Naive B cell (primary cell): Measurements from ENCODE around the gene FAM120B. TPM values are rescaled to one million over a fixed set of nuclear protein-coding genes. Genes with fewer than 3 reads are reported as not detected.
A peak's percentile ranks its signal among the peaks of the same experiment; 100 is the strongest.

ENCODE experiments used
- ATAC-seq, 2 donors: fragments of 150-1000 bp; cut with Tn5 transposase; 2 replicates each; pipeline ENCODE4 v1.10.0; 2021; ENCODE audit warnings: low read depth in 2 of 2, mild to moderate bottlenecking in 2 of 2, moderate library complexity in 2 of 2
- DNase-seq: peaks from one replicate; pipeline ENCODE4 v3.0.0; 2022
- H3K27ac Mint-ChIP-seq, 6 donors: one replicate each; pipeline ENCODE4 v1.8.0; 2020 to 2022; ENCODE audit warnings: mild to moderate bottlenecking in 6 of 6, mixed read lengths in 6 of 6, moderate library complexity in 5 of 6, inconsistent platforms in 2 of 6
- H3K27me3 Mint-ChIP-seq, 3 donors: one replicate each; pipeline ENCODE4 v1.8.0; 2021 to 2022; ENCODE audit warnings: mixed read lengths in 3 of 3, mild to moderate bottlenecking in 1 of 3
- H3K36me3 Mint-ChIP-seq, 2 donors: one replicate each; pipeline ENCODE4 v1.8.0; 2020 to 2022; ENCODE audit warnings: mixed read lengths in 2 of 2, inconsistent platforms in 1 of 2, mild to moderate bottlenecking in 1 of 2
- H3K4me1 Mint-ChIP-seq, 3 donors: one replicate each; pipeline ENCODE4 v1.8.0; 2020 to 2022; ENCODE audit warnings: mixed read lengths in 3 of 3, inconsistent platforms in 1 of 3, mild to moderate bottlenecking in 1 of 3, moderate library complexity in 1 of 3
- H3K4me3 Mint-ChIP-seq, 8 donors: one replicate each; pipeline ENCODE4 v1.8.0; 2020 to 2022; ENCODE audit warnings: mild to moderate bottlenecking in 8 of 8, mixed read lengths in 8 of 8, moderate library complexity in 8 of 8, inconsistent platforms in 2 of 8
- H3K9me3 Mint-ChIP-seq, 7 donors: one replicate each; pipeline ENCODE4 v1.8.0; 2020 to 2022; ENCODE audit warnings: mixed read lengths in 7 of 7, mild to moderate bottlenecking in 5 of 7, inconsistent platforms in 2 of 7, moderate library complexity in 1 of 7
- polyA plus RNA-seq, 6 donors: library from polyadenylated mRNA; unstranded; fragments of 300-500 nt; fragmentation: Illumina TruSeq; gene quantifications; one replicate each; pipeline ENCODE4 v1.2.3, GENCODE V29; 2021; ENCODE audit warnings: low read depth in 6 of 6

FAM120B gene
- polyA plus RNA-seq, 6 donors from 2014 or later = 8.3 to 35.2 (median 27.5) TPM

DNA sequence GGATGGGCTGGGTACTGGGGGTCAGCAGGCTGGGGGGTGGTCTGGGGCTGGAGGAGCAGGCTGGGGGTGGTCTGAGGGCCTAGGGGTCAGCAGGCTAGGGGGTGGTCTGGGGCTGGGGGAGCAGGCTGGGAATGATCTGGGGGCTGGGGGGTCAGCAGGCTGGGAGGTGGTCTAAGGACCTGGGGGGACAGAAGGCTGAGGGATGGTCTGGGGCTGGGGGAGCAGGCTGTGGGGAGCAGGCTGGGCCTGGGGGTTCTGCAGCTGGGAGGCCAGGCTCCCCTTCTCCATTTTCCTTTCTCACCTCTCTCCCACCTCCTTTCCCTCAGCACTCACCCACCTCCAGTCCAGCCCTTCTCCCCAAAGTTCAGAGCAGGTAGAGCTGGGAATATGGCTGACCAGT is 132.3 kb downstream of the FAM120B start:
- Mint-ChIP-seq H3K4me3 (peak overlapping the region in 2 of 8 donors; percentile 33 to 40), H3K27ac (peak overlapping the region in 1 of 6 donors; percentile 61), H3K4me1 (peaks cover 7 to 12% (median 7%) of the 10 kb centered on the region in 3 donors)

DNA sequence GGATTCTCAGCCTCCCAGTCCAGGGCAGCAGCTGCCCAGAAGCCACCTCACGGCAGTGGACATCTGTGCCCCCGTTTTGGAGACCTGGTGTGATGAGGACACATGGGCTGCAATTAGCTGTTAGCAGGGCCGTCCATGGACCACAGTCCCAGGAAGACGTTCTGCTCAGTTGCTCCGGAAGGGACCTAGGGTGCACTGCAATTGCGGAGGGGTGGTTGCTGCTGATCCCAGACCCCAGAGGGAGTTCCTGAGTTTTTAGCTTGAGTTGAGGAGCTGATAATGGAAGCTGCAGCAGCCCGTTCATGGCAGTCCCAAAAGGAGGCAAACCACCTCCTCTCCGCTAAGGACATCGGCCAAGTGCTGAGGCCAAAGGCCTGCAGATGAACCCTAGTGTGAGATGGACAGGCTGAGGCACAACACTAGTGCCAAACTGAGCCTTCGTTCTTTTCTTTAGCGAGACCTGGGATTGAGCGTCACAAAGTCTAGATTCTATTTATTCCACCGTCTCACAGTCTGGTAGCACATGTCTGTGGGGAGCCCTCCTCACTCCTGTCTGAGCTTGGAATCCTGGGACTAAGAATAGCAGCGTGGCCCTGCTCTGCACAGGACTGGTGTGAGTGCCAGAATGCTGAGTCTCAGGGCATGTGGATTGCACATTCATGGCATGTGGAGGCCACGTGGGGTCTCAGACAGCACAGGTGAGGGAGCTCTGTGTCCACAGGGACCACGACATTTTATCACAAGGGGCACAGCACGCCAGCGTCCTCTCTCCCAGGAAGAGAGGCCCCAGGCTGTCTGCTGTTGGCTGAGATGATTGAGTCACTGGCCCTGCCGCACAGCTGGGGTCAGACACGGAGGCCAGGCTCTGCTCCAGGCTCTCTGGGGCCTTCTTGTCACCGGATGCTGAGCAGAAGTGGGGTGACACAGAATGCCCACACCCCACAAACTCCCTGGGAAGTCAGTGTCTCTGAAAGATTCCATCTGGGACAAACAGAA is 133.1 kb downstream of the FAM120B start:
- peaks cover 0 to 12% of the 10 kb centered on the region in 2 donors for H3K36me3 Mint-ChIP-seq
- ATAC-seq = no peak
- DNase-seq = no peak
- H3K4me3 Mint-ChIP-seq = peak overlapping the region in 4 of 8 donors; percentile 33 to 45 (median 40)
- H3K27me3 Mint-ChIP-seq = peaks cover 0 to 5% (median 3%) of the 10 kb centered on the region in 3 donors
- H3K27ac Mint-ChIP-seq = peak overlapping the region in 2 of 6 donors; percentile 75 to 78
- peaks cover 2 to 18% (median 12%) of the 10 kb centered on the region in 7 donors for H3K9me3 Mint-ChIP-seq
- H3K4me1 Mint-ChIP-seq = peaks cover 7 to 12% (median 7%) of the 10 kb centered on the region in 3 donors

More for the DNA sequence above, 132.3 kb downstream of the FAM120B start:
- Mint-ChIP-seq H3K9me3 (peaks cover 2 to 18% (median 12%) of the 10 kb centered on the region in 7 donors), H3K27me3 (peaks cover 0 to 5% (median 3%) of the 10 kb centered on the region in 3 donors), H3K36me3 (peaks cover 0 to 12% of the 10 kb centered on the region in 2 donors)
- ATAC-seq = no peak
- DNase-seq = no peak

DNA sequence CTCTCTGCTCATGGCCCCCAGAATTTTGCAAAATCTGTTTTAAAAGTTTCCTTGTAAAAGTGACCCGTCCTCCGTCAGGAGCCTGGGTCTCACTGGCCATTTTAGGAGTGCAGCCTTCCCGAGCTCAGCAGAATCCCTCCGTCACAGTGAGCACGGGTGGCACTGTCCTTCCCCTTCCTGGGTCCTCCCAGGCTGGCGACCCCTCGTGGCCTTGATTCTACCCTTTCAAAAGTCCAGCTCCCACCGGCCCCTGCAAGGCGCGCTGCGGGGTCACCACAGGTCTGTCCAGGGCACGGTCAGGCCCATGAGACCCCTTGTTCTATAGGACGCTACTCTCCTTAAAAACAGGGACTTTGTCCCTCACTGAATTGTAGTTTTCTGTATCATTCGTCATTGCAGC is 133.9 kb downstream of the FAM120B start:
- H3K36me3 Mint-ChIP-seq = peaks cover 0 to 12% of the 10 kb centered on the region in 2 donors
- H3K9me3 Mint-ChIP-seq = peaks cover 2 to 16% (median 12%) of the 10 kb centered on the region in 7 donors
- no peak for DNase-seq
- H3K4me3 Mint-ChIP-seq = peak overlapping the region in 2 of 8 donors; percentile 27 to 35
- H3K27me3 Mint-ChIP-seq = peaks cover 0 to 5% (median 3%) of the 10 kb centered on the region in 3 donors
- H3K27ac Mint-ChIP-seq = peak overlapping the region in 2 of 6 donors; percentile 2 to 78
- H3K4me1 Mint-ChIP-seq = peaks cover 7 to 12% (median 7%) of the 10 kb centered on the region in 3 donors
- no peak for ATAC-seq

DNA sequence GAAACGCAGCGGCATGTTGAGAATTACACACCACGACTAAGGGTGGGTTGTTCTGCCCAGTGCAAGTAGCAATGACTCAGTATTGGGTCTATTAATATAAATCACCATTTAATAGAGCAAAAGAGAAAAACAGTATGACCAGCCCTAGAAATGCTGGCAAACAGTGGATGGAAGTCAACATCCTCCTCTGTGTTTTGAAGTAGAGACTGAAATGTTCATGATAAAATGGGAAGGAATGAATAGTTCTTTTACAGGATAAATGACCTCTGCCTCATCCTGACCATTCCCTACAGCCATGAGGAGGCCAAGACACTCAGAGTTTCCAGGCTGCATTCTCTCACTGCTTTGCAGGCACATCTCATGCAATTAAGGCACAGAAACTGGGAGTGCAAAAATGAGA is 134.8 kb downstream of the FAM120B start:
- Mint-ChIP-seq H3K9me3 (peaks cover 2 to 8% (median 4%) of the 10 kb centered on the region in 7 donors), H3K27me3 (peaks cover 0 to 5% (median 3%) of the 10 kb centered on the region in 3 donors), H3K4me3 (no peak overlapping the region), H3K4me1 (peaks cover 7 to 12% (median 7%) of the 10 kb centered on the region in 3 donors), H3K27ac (peak overlapping the region in 2 of 6 donors; percentile 15 to 84), H3K36me3 (peaks cover 0 to 8% of the 10 kb centered on the region in 2 donors)
- no peak for DNase-seq
- ATAC-seq = no peak

DNA sequence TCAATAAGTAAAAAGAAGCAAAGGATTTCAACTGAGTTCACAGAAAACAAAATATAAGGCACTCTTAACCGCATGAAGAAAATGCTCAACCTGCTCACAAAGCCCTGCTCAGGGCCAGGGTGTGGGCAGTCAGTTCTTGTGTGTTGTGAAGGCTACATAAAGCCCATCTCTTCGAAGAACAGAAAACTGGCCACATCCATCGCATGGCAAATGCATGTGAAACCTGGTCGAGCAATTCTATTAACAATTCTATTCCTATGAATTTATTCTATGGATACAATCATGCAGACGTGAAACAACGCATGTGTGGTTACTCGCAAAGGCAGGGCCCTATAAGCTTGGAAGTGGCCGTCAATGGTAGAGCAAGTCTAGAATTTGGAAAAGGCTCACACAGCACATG is 136.0 kb downstream of the FAM120B start:
- H3K4me3 Mint-ChIP-seq = no peak overlapping the region
- no peak overlapping the region for H3K27ac Mint-ChIP-seq
- peaks cover 3 to 15% (median 10%) of the 10 kb centered on the region in 3 donors for H3K27me3 Mint-ChIP-seq
- DNase-seq (no peak), ATAC-seq (no peak)
- no peaks in the 10 kb centered on the region for H3K9me3 Mint-ChIP-seq
- no peaks in the 10 kb centered on the region for H3K36me3 Mint-ChIP-seq
- peaks cover 7 to 12% (median 7%) of the 10 kb centered on the region in 3 donors for H3K4me1 Mint-ChIP-seq

DNA sequence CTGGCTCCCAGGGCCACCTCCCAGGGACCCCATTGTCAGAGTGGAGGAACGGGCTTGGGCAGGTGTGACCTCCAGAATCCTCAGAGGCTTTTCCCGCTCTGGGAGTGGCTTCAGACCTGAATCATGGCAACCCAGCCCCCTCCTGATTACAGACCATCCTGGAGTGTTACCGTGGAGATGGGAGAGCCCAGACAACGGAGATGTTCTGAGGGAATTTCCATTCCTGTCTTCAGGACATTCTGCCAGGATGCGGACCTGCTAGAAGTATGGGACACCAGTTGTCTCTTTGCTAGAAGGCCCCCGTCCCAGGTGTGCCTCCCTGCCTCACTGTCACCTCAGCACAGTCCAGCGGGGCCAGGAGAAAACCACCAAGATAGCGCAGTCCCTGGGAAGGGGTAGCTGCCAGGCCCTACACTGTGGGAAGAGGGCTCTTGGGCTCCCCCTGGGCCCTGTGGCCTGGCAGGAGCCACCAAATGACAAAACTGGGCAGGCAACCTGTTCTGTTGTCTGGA is 136.6 kb downstream of the FAM120B start:
- DNase-seq (no peak), ATAC-seq (no peak)
- no peak overlapping the region for H3K27ac Mint-ChIP-seq
- peaks cover 2 to 7% (median 3%) of the 10 kb centered on the region in 3 donors for H3K4me1 Mint-ChIP-seq
- H3K36me3 Mint-ChIP-seq = no peaks in the 10 kb centered on the region
- no peaks in the 10 kb centered on the region for H3K9me3 Mint-ChIP-seq
- H3K27me3 Mint-ChIP-seq = peaks cover 0 to 17% (median 10%) of the 10 kb centered on the region in 3 donors
- no peak overlapping the region for H3K4me3 Mint-ChIP-seq

DNA sequence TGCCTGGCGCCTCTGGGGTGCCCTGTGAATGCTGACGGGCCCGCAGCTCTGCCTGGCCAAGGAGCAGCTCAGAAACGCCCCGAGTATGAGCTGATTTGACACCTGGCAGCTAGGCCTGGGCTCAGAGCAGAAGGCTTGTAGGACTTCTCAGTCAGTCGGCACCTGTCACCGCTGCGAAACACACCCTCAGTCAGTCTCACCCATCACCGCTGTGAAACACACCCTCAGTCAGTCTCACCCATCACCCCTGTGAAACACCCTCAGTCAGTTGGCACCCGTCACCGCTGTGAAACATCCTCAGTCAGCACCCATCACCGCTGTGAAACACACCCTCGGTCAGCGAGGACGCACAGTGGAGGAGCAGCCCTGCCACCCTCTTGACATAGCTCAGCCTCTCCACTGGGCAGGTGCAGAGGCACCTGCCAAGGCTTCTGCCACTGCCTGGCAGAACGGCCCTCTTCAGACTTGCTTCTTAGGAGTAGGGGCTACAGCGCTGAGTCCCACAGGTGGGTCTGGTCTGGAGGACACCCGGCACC is 137.6 kb downstream of the FAM120B start:
- Mint-ChIP-seq H3K4me1 (no peaks in the 10 kb centered on the region), H3K9me3 (no peaks in the 10 kb centered on the region), H3K4me3 (no peak overlapping the region), H3K36me3 (no peaks in the 10 kb centered on the region), H3K27ac (peak overlapping the region in 1 of 6 donors; percentile 54), H3K27me3 (peaks cover 0 to 17% (median 10%) of the 10 kb centered on the region in 3 donors)
- DNase-seq = no peak
- no peak for ATAC-seq

DNA sequence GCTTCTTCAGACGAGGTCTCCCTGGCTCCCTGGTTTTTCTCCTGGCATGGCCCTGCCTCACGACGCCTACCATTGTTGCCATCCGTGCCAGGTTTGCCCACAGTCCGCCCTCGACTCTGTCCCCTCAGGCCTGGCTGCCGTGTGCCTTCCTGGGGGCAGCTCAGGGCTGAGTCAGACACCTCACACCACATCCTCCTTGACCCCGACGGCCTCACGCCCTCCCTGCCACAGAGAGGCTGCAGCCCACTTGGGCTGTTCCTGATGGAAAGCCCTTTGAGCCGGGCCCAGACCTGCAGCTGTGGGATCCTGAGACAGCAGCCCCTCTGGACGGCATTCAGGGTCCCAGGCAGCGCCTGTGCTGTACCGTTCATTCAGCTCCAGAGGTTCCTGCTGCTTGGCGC is 138.3 kb downstream of the FAM120B start:
- Mint-ChIP-seq H3K9me3 (no peaks in the 10 kb centered on the region), H3K27ac (no peak overlapping the region)

DNA sequence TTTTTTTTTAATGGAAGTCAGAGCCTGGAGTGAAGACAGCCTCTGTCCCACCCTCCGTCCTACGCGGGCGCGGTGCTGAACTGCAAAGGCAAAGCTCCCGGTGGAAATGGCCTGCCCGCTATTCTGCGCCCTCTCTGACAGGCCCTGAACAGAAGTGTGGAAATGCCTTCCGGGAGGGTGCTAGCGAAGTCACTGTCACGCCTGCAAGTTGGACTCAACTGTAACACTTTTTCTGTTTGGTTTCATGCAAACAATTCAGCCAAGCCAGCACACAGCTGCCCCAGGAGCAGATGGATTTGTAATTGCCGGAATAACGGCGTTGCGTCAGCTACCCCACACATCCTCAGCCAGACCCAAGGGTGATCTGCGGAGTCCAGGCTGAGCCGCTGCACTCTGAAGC is 138.9 kb downstream of the FAM120B start:
- H3K36me3 Mint-ChIP-seq = no peaks in the 10 kb centered on the region
- no peak overlapping the region for H3K27ac Mint-ChIP-seq
- H3K4me1 Mint-ChIP-seq = no peaks in the 10 kb centered on the region
- no peak overlapping the region for H3K4me3 Mint-ChIP-seq
- no peaks in the 10 kb centered on the region for H3K9me3 Mint-ChIP-seq
- ATAC-seq = no peak
- no peak for DNase-seq
- peaks cover 0 to 15% (median 10%) of the 10 kb centered on the region in 3 donors for H3K27me3 Mint-ChIP-seq

More for the DNA sequence above, 138.3 kb downstream of the FAM120B start:
- no peak for ATAC-seq
- Mint-ChIP-seq H3K36me3 (no peaks in the 10 kb centered on the region), H3K4me1 (no peaks in the 10 kb centered on the region), H3K27me3 (peaks cover 0 to 17% (median 10%) of the 10 kb centered on the region in 3 donors), H3K4me3 (no peak overlapping the region)
- DNase-seq = no peak

DNA sequence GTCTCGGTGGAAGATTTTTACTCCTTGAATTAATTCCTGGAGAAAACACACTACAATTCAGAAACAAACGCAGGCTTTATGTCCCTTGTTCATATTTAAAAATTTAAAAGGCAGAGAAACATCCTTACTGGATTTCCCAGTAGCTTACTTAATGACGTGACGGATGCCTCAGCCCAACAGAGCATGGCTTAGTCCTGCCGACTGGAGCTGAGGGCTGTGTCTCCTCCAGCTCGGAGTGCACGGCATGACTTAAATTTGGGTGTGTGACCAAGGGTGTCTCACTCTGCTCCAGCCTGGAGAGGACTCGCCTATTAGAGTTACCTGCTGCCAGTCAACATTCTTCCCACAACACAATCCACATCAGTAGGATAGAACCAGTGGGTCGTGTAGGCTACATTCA is 139.4 kb downstream of the FAM120B start:
- H3K4me1 Mint-ChIP-seq = no peaks in the 10 kb centered on the region

DNA sequence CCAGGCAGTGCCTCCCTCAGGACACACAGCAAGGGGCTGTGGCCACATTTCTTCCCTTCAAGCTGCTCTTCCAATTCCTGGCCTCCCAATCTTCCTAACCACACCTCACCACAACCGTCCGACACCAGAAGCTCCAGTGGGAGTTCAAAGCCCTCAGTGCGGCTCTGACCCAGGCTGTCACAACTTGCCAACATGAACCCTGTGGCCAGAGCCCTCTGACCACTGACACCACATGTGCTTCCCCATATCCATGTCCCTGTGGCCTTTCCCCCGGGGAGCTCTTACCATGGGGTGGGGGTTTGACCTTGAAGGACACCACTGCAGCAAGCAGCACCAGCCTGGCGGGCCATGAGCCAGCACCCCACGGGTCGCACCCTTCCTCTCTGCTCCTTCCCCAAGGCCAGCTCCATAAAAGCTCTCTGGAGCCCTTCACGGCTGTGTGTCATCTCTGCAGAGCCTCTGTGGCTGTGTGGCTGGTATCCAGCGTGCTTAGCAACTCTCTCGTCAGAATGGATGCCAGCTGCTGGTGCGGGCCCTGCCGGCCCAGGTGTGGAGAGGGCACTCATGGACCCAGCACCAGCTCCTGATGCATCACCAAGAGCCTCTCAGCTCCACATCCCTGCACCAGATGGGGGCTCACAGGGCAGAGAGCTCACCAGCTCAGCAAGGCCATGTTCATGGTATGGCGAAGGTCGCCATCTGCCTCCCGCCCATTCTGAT is 140.4 kb downstream of the FAM120B start:
- Mint-ChIP-seq H3K9me3 (no peaks in the 10 kb centered on the region), H3K4me3 (no peak overlapping the region), H3K36me3 (no peaks in the 10 kb centered on the region), H3K4me1 (no peaks in the 10 kb centered on the region), H3K27me3 (peaks cover 0 to 12% (median 10%) of the 10 kb centered on the region in 3 donors), H3K27ac (peak overlapping the region in 1 of 6 donors; percentile 38)
- no peak for DNase-seq
- ATAC-seq = no peak

More for the DNA sequence above, 139.4 kb downstream of the FAM120B start:
- Mint-ChIP-seq H3K36me3 (no peaks in the 10 kb centered on the region), H3K27ac (no peak overlapping the region), H3K9me3 (no peaks in the 10 kb centered on the region), H3K4me3 (no peak overlapping the region), H3K27me3 (peaks cover 0 to 12% (median 10%) of the 10 kb centered on the region in 3 donors)
- ATAC-seq (no peak), DNase-seq (no peak)

DNA sequence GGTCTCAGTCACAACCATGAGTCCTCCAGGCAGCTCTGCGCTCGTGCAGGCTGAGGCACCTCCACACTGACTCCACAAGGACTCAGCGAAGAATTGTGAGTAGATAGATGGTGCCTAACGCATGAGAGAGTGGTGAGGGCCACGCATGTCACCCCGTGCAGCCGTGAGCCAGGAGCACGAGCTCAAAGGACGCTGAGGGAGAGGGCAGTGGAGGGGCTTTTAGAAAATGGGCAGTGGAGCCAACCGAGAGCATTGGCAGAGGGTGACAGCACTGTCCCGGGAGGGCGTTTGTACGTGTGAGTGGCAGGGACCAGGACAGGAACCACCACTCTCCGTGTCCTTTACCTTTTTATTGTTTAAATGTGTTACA is 141.0 kb downstream of the FAM120B start:
- ATAC-seq (no peak), DNase-seq (no peak)
- Mint-ChIP-seq H3K9me3 (peaks cover 0 to under 1% (median 0%) of the 10 kb centered on the region in 7 donors), H3K36me3 (no peaks in the 10 kb centered on the region), H3K4me3 (no peak overlapping the region), H3K4me1 (no peaks in the 10 kb centered on the region), H3K27ac (no peak overlapping the region), H3K27me3 (peaks cover 0 to 12% (median 10%) of the 10 kb centered on the region in 3 donors)

DNA sequence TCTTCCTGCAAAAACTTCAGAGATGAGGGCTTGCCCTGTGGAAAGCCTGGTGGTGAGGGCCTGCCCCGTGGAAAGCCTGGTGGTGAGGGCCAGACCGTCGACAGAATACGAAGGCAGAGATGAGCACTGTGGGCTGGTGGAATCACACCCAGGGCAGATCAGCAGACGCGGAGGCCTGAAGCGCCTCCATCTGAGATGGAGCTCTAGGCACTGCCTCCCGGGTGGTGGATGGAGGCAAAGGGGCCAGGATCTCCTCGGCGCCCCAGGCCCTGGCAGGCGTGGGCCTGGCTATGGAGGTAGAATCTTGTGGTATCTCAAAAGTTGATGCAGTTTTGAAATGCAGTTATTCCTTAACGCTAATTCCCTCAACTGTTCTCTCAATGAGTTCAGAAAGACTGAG is 141.8 kb downstream of the FAM120B start:
- no peak for ATAC-seq
- Mint-ChIP-seq H3K27me3 (peaks cover 0 to 12% (median 10%) of the 10 kb centered on the region in 3 donors), H3K9me3 (peaks cover 0 to 6% (median 0%) of the 10 kb centered on the region in 7 donors), H3K27ac (no peak overlapping the region), H3K4me1 (peaks cover 0 to 4% (median 0%) of the 10 kb centered on the region in 3 donors), H3K36me3 (no peaks in the 10 kb centered on the region), H3K4me3 (no peak overlapping the region)
- no peak for DNase-seq
